ENCODE results near the gene ZC3H14.

ZC3H14 gene

DNA sequence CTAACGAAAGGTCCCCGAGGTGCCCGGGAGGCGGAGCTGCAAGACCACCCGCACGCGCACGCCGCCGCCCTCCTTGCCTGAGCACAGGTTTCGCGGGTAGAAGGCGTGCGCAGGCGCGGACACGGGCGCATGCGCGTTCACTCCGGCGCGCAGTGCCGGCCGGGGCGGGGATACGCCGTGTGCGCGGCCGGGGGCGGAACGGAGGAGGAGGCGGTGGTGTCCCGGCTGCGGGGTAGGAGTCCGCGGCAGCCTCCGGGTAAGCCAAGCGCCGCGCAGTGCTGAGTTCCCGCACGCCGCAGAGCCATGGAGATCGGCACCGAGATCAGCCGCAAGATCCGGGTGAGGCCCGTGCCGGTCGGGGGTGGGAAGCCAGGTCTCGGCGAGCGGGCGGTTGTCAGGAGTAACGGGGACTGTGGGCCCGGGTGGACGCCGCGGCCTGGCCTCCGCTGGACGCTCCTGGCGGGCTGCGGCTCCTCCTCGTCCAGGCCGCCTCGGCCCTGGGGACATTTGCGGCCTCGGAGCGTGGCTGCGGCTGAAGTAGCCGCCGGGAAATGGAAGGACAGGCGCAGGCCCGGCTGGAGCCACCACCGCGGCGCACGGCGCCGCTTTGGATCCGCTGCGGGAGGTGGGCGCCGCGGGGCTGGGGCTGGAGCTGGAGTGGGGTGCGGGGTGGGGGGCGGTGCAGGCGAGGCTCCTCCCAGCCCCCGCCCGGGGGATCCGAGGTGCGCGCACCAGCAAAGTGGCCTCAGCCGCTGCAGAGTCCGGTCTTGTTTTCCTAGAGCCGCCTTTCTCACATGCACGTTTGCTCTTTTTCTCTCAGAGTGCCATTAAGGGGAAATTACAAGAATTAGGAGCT is at the start of gene ZC3H14 (continued):
- TF ChIP-seq ZNF24 (tag by site-specific recombination; IDR thresholded peaks at IDR 0.05): peak; percentile 54; the same call in 1 of the 2 replicates
- no peak for TF ChIP-seq MZF1 (tag by site-specific recombination; IDR thresholded peaks at IDR 0.05; ENCODE audit: borderline replicate concordance)
- peak; percentile 61; the same call in 1 of the 2 replicates for TF ChIP-seq ZNF843 (tag by site-specific recombination; IDR thresholded peaks at IDR 0.05)
- TF ChIP-seq, protein P1, sequence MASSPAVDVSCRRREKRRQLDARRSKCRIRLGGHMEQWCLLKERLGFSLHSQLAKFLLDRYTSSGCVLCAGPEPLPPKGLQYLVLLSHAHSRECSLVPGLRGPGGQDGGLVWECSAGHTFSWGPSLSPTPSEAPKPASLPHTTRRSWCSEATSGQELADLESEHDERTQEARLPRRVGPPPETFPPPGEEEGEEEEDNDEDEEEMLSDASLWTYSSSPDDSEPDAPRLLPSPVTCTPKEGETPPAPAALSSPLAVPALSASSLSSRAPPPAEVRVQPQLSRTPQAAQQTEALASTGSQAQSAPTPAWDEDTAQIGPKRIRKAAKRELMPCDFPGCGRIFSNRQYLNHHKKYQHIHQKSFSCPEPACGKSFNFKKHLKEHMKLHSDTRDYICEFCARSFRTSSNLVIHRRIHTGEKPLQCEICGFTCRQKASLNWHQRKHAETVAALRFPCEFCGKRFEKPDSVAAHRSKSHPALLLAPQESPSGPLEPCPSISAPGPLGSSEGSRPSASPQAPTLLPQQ (tag by site-specific recombination; IDR thresholded peaks at IDR 0.05): peak; percentile 91
- TF ChIP-seq ZFP3 (tag by site-specific recombination; IDR thresholded peaks at IDR 0.05; ENCODE audit: low read depth): peak; percentile 98
- TF ChIP-seq ZNF473 (tag by site-specific recombination; IDR thresholded peaks at IDR 0.05): no peak
- TF ChIP-seq ZNF707 (tag by site-specific recombination; IDR thresholded peaks at IDR 0.05): no peak
- peak; percentile 28; the same call in 1 of the 2 replicates for TF ChIP-seq YY1 (tag by site-specific recombination; IDR thresholded peaks at IDR 0.05)
- no peak for TF ChIP-seq ZNF548 (tag by site-specific recombination; IDR thresholded peaks at IDR 0.05)
- TF ChIP-seq, protein P2, sequence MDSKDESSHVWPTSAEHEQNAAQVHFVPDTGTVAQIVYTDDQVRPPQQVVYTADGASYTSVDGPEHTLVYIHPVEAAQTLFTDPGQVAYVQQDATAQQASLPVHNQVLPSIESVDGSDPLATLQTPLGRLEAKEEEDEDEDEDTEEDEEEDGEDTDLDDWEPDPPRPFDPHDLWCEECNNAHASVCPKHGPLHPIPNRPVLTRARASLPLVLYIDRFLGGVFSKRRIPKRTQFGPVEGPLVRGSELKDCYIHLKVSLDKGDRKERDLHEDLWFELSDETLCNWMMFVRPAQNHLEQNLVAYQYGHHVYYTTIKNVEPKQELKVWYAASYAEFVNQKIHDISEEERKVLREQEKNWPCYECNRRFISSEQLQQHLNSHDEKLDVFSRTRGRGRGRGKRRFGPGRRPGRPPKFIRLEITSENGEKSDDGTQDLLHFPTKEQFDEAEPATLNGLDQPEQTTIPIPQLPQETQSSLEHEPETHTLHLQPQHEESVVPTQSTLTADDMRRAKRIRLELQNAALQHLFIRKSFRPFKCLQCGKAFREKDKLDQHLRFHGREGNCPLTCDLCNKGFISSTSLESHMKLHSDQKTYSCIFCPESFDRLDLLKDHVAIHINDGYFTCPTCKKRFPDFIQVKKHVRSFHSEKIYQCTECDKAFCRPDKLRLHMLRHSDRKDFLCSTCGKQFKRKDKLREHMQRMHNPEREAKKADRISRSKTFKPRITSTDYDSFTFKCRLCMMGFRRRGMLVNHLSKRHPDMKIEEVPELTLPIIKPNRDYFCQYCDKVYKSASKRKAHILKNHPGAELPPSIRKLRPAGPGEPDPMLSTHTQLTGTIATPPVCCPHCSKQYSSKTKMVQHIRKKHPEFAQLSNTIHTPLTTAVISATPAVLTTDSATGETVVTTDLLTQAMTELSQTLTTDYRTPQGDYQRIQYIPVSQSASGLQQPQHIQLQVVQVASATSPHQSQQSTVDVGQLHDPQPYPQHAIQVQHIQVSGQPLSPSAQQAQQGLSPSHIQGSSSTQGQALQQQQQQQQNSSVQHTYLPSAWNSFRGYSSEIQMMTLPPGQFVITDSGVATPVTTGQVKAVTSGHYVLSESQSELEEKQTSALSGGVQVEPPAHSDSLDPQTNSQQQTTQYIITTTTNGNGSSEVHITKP (tag by site-specific recombination; IDR thresholded peaks at IDR 0.05): 0 out of 2 replicates have a peak, but pooled peaks have one; percentile 1
- TF ChIP-seq ZNF404 (tag by site-specific recombination; IDR thresholded peaks at IDR 0.05): no peak
- peak; percentile 81 for TF ChIP-seq GLIS1 (tag by site-specific recombination; IDR thresholded peaks at IDR 0.05)
- no peak for TF ChIP-seq SETDB1 (IDR thresholded peaks at IDR 0.05; ENCODE audit: insufficient read length, low read length)
- no peak for TF ChIP-seq ZNF521 (tag by site-specific recombination; IDR thresholded peaks at IDR 0.05)
- TF ChIP-seq ZNF19 (tag by site-specific recombination; IDR thresholded peaks at IDR 0.05; ENCODE audit: low read depth): no peak
- TF ChIP-seq, protein P3, sequence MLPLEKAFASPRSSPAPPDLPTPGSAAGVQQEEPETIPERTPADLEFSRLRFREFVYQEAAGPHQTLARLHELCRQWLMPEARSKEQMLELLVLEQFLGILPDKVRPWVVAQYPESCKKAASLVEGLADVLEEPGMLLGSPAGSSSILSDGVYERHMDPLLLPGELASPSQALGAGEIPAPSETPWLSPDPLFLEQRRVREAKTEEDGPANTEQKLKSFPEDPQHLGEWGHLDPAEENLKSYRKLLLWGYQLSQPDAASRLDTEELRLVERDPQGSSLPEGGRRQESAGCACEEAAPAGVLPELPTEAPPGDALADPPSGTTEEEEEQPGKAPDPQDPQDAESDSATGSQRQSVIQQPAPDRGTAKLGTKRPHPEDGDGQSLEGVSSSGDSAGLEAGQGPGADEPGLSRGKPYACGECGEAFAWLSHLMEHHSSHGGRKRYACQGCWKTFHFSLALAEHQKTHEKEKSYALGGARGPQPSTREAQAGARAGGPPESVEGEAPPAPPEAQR (tag by site-specific recombination; IDR thresholded peaks at IDR 0.05): no peak
- TF ChIP-seq ZNF423 (tag by site-specific recombination; IDR thresholded peaks at IDR 0.05): no peak
- no peak for TF ChIP-seq IKZF3 (tag by site-specific recombination; IDR thresholded peaks at IDR 0.05)
- TF ChIP-seq SP3 (tag by site-specific recombination; IDR thresholded peaks at IDR 0.05): peak; percentile 66
- no peak for TF ChIP-seq ZNF792 (tag by site-specific recombination; IDR thresholded peaks at IDR 0.05)
- no peak for TF ChIP-seq ZNF585B (tag by site-specific recombination; IDR thresholded peaks at IDR 0.05)
- TF ChIP-seq MYNN (tag by site-specific recombination; IDR thresholded peaks at IDR 0.05; ENCODE audit: borderline replicate concordance): no peak
- TF ChIP-seq ZNF394 (tag by site-specific recombination; IDR thresholded peaks at IDR 0.05; ENCODE audit: borderline replicate concordance): no peak; the same call in 1 of the 2 replicates
- TF ChIP-seq ZNF239 (tag by site-specific recombination; IDR thresholded peaks at IDR 0.05): no peak
- TF ChIP-seq, protein P4, sequence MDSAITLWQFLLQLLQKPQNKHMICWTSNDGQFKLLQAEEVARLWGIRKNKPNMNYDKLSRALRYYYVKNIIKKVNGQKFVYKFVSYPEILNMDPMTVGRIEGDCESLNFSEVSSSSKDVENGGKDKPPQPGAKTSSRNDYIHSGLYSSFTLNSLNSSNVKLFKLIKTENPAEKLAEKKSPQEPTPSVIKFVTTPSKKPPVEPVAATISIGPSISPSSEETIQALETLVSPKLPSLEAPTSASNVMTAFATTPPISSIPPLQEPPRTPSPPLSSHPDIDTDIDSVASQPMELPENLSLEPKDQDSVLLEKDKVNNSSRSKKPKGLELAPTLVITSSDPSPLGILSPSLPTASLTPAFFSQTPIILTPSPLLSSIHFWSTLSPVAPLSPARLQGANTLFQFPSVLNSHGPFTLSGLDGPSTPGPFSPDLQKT (IDR thresholded peaks at IDR 0.05; ENCODE audit: borderline replicate concordance, low read depth, low read length): no peak
- no peak for TF ChIP-seq KLF1 (tag by site-specific recombination; IDR thresholded peaks at IDR 0.05)
- no peak for TF ChIP-seq ZNF701 (tag by site-specific recombination; IDR thresholded peaks at IDR 0.05)
- no peak for TF ChIP-seq ZNF510 (tag by site-specific recombination; IDR thresholded peaks at IDR 0.05; ENCODE audit: insufficient replicate concordance)
- no peak for TF ChIP-seq ZNF514 (tag by site-specific recombination; IDR thresholded peaks at IDR 0.05)
- TF ChIP-seq, protein P5, sequence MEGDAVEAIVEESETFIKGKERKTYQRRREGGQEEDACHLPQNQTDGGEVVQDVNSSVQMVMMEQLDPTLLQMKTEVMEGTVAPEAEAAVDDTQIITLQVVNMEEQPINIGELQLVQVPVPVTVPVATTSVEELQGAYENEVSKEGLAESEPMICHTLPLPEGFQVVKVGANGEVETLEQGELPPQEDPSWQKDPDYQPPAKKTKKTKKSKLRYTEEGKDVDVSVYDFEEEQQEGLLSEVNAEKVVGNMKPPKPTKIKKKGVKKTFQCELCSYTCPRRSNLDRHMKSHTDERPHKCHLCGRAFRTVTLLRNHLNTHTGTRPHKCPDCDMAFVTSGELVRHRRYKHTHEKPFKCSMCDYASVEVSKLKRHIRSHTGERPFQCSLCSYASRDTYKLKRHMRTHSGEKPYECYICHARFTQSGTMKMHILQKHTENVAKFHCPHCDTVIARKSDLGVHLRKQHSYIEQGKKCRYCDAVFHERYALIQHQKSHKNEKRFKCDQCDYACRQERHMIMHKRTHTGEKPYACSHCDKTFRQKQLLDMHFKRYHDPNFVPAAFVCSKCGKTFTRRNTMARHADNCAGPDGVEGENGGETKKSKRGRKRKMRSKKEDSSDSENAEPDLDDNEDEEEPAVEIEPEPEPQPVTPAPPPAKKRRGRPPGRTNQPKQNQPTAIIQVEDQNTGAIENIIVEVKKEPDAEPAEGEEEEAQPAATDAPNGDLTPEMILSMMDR (tag by site-specific recombination; IDR thresholded peaks at IDR 0.05): 0 out of 2 replicates have a peak, but pooled peaks have one; percentile 14
- no peak for TF ChIP-seq ZBTB1 (tag by site-specific recombination; IDR thresholded peaks at IDR 0.05)

All from HEK293 (cell line).